SW480 (cell line): Measurements from ENCODE around the gene LYST.
"Not testable (repeated sequence)": the region's sequence is repeated elsewhere in the genome, so short reads cannot be mapped to it uniquely, and the experiment has no call there.

Source experiments
- DNase-seq: peaks from one replicate; pipeline ENCODE4 v3.0.0-alpha.2; 2016; ENCODE audit warnings: low spot score

LYST gene

DNA sequence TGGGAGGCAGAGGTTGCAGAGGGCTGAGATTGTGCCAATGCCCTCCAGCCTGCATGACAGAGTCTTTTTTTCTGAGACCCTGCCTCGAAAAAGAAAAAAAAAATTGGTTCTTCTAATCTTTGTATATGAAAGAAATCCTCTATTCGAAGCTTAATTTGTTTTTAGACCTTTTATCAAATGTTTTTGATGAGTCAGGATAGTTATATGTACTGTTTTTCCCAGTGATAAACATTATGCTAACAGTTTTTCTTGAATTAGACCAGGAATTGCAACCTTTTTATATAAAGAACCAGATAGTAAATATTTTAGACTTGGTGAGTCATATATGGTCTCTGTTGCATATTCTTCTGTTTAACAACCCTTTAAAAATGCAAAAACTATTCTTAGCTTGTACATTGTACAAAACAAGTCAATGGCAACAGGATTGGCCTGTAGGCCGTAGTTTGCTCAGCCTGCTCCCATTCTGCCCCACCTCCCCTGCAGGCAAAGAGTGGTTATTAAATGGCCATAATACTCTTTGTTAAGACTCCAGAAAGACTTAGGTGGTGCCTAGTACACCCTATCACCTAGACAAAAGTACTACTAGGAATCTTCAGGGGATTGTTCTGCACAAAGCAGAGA is 45.2 kb downstream of the LYST start:
- DNase-seq, result no peak

- DNase-seq, result no peak
Observed at GRCh38 chr1:235820061-235820460, 46.6 kb downstream of the LYST start.

DNA sequence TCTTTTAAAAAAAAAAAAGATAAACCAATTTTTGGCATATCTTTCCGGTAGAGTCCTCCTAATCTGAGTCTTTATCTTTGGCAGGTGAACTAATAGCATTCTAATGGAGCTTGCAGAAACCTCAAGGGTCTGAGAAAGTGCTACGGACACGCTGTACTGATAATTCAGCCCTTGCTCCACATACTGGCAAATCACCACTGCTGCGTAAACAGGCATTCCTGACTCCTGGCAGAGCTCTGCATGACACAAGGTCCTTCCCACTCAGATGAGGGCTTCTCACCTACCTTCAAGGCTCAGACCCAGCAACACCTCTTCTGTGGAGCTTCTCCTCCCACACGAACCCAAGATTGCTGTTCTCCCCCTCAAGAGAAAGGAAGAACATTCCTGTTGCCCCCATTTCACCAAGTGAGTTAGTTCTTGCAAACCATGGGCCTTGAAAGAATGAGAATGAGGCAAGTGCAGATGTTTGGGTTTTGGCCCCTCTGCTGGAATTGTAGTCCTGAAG is 48.0 kb downstream of the LYST start:
- DNase-seq, result no peak

DNA sequence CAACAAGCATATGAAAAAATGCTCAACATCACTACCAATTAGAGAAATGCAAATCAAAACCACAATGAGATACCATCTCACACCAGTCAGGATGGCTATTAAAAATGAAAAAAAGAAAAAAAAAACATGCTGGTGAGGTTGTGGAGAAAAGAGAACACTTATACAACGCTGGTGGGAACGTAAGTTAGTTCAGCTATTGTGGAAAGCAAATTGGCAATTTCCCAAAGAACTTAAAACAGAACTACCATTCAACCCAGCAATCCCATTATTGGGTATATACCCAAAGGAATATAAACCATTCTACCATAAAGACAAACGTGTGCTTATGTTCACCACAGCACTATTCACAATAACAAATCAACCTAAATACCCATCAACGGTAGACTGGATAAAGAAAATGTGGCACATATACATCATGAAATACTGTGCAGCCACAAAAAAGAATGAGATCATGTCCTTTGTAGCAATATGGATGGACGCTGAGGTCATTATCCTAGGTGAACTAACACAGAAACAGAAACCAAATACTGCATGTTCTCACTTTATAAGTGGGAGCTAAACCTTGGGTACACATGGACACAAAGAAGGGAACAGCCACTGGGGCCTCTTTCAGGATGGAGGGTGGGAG is 49.5 kb downstream of the LYST start:
- no peak for DNase-seq

- no peak for DNase-seq
Observed at GRCh38 chr1:235809688-235810397, 56.9 kb downstream of the LYST start.

- no peak for DNase-seq
Observed at GRCh38 chr1:235808223-235808622, 58.5 kb downstream of the LYST start.

- no peak for DNase-seq
Observed at GRCh38 chr1:235806123-235806522, 60.6 kb downstream of the LYST start.

DNA sequence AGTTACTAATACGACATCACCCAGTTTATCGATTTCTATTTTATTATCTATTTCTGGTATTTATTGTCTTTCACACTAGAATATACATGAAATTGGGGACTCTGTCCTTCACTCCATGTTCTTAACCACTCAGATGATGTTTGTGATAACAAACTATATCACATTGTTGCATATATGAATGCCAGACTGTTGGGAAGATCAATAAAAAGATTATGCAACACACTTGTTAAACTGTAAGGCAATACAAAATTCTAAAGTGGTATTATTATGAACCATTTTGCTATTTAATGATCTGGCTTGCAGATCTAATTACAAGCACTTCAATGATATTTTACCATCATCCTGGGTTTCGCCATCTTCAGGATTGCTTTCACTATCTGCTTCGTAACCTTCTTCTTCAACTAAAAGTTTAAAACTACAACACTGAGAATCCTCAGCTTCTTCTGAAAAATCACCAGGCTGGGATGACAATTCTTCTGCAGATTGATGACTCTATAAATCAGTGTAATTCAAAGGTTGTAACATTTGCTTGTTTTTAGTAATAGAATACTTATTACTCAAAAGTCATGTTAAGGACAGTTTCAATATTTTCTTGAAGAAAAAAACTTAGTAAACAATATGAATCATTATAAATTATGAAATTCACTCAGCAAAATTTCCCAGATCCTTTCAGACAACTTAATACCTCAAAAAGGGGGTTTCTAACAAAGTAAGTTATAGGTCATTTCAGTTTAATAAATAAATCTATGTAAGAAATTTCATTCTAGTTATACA is 63.9 kb downstream of the LYST start:
- no peak for DNase-seq

GRCh38 chr1:235799264-235799663 is 67.4 kb downstream of the LYST start:
- no peak for DNase-seq

GRCh38 chr1:235791532-235792060 is 75.1 kb downstream of the LYST start:
- peak; percentile 44 for DNase-seq

GRCh38 chr1:235790123-235790522 is 76.6 kb downstream of the LYST start:
- DNase-seq, result no peak

- not testable (repeated sequence) for DNase-seq
Observed at GRCh38 chr1:235786227-235786898, 80.3 kb downstream of the LYST start.

DNA sequence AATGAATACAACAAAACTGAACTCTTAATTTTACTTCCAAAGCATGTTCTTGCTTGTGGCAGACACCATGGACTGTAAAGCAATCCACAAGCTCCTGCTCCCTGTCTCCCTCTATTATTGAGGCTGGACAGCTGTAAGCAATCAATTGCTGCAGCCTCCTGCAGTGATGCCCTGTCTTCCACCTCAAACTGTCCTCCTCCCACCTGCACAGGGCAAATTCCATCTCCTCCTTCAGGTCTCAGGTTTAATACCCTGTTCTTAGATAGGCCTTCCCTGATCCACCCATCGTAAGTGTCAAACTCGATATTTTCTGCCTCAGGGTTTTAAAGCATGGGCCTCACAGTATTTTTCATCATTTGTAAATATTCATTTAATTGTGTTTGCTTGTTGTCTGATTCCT is 81.8 kb downstream of the LYST start:
- no peak for DNase-seq

DNA sequence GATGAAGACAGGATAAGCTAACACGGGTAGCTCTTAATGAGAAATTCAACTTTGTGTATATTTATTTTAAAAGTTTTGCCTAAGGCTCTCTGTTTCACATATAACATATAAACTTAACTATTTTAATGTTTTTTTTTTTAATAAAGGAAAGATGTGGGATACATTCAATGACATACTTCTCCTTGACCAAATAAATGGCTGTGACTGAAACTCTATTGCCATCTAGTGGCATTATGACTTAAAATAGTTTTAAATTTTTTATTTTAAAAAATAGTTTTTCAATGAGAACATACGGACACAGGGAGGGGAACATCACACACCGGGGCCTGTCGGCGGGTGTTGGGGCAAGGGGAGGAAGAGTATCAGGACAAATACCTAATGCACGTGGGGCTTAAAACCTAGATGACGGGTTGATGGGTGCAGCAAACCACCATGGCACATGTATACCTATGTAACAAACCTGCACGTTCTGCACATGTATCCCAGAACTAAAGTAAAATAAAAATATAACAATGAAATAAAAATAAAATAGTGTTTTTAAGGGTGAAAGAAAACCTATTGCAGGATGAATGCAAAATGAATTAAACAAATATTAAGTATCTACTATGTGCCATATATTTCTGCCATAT is 83.4 kb downstream of the LYST start:
- DNase-seq, result peak; percentile 71

DNA sequence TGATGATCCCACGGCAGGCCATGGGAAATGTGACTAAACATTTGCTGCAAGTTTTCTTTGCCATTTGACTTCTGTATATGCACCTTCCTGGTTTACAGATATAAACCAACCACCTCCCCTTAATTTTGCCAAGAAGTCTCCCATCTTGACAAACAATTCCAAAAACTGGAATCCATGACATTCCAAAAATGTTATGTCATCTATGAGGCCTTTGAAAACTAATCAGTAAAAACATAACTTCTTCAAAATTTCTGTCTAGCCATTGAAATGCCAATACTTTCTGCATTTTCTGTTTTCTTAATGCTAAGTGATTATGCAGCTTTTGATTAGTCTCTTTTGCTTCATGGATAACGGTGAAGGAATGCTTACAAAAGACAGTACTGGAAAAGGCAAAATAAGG is 84.1 kb downstream of the LYST start:
- DNase-seq, result no peak

- no peak for DNase-seq
Observed at GRCh38 chr1:235781807-235782206, 84.9 kb downstream of the LYST start.

DNA sequence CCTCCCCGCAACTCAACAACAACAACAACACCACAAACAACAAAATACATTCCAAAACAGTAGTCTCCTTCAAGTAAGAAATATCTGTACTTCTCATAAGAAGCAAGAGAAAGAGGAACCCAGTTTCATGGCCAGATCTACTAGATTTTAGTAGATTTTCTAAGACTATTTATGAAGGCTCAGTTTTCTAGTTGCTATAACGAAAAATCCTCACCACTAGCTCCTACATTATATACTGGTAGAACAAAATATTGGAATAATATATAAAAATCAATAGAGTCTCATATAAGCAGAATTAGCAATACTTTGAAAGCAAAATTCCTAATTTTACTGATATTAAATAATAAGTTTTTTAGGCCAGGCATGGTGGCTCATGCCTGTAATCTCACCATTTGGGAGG is 86.9 kb downstream of the LYST start:
- DNase-seq, result no peak

- DNase-seq, result no peak
Observed at GRCh38 chr1:235776396-235776795, 90.3 kb downstream of the LYST start.

DNA sequence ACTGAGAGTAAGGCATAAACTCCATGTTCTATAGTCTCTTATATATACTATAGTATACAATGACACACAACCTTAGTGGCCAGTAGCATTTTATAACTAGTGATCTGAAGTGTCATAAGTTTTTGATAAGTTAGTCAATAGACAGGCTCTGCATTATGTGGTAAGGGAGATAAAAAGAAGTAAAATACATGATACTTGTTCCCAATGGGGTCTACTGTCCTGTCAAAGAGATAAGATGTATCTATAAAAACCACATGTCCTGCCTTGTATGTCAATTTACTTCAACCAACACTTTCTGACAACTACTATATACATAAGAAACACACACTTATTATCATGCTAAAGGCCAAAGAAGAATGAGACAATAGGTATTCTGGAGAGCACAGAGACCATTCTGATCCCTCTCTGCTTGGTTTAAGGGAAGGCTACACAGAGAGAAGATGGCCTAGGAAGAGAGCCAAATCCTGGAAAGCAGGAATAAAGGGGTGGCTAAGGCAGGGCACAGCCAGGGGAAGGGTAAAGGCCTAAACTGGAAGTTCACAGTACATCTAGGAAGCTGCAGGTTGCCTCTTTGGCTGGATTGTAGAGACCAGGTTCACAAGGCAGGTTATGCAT is 91.4 kb downstream of the LYST start:
- no peak for DNase-seq

GRCh38 chr1:235767795-235768194 is 98.9 kb downstream of the LYST start:
- no peak for DNase-seq

DNA sequence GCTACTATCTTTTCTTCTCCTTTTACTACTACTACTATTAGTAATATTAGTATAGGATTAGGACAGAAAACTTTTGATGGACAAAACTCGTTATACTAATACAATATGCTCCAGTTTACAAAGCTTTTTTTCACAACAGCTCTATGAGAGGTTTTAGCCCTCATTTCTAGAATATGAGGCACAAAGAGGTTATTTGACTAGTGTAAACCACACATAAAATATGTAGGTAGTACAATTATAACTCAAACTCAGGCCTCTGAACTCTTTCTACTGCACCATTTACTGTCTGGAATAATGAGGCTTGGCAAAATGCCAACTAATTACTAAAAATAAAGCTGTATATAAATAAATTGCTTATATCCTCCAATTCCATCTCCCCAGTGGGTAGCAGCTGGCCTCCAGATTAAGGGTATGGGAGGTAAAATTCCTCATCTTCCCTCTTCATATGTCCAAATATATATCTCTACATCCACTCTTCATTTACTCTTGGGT is 99.9 kb downstream of the LYST start:
- no peak for DNase-seq
